Loucy (cell line): ENCODE data around the gene ZNF337.

Source experiments
- CTCF ChIP-seq: fragments of 200-600 bp; sonication (generic); conservative IDR thresholded peaks from 2 replicates; pipeline ENCODE4 v1.5.1; 2014; ENCODE audit warnings: mild to moderate bottlenecking, antibody characterized with exemption, low read length
- EZH2phosphoT487 ChIP-seq: fragments of 200-600 bp; IDR thresholded peaks from 2 replicates; pipeline ENCODE4 v1.6.1; 2018; ENCODE audit warnings: antibody characterized with exemption, mild to moderate bottlenecking, moderate library complexity, borderline replicate concordance

- TF ChIP-seq CTCF = no peak
- TF ChIP-seq EZH2phosphoT487 = no peak
Measured at GRCh38 chr20:25745738-25746137, 49.1 kb upstream of the ZNF337 start.
